Measurements from ENCODE around the gene RHOB. TPM values are rescaled to one million over a fixed set of nuclear protein-coding genes. Genes with fewer than 3 reads are reported as not detected.

The RHOB gene
- total and polyA plus RNA-seq, 4 donors, result 82.6 to 634 (median 160) TPM

DNA sequence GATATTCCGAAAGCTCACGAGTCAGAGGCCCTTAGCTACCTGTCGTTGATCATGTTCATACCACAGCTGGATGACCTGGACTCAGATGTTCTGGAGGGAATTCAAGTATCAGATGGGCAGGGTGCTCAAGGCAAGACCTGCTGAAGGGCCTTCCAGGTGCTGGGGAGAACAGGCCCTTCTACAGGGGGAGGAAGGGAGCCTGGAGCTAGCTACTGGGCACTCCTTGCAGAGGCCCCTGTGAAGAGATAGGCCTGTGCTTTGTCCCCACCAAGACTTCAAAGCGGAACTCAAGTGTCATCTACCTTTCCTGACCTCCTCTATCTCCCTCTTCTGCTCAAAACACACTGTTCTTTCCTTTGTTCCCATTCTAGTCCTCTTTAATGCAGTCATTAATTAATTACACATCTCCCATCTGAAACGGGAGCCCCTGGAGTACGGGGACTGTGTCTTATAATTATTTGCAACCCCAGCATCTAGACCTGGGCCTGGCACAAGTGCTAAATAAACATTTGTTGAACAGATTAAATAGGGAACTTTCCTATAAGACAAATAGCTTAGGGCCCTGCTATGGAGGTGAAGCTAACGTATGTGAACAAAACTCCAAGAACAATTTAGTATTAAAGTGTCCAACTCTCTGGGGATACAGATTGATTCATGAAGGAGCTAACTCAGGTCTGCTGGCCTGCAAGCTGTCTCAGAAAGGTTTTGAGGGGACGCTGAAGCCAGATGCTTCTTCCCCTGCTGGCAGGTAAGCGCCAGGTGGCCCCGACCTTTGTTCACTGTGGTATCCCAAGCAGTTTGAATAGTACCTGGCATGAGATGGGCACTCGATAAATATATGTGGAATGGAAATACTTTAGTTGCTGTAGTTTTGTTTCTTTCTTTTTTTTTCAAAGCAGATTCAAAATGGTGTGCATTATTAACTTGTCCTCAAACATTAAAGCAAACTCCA, 22.0 kb downstream of the RHOB start:
- no peak for DNase-seq (ENCODE audit: low spot score)
- TF ChIP-seq JUND (IDR thresholded peaks at IDR 0.05), result no peak
- TF ChIP-seq HNF4A (conservative IDR thresholded peaks at IDR 0.05), result peak in 1 of 2 donors; percentile 7
- no peak for TF ChIP-seq FOXA1 (IDR thresholded peaks at IDR 0.05)
- TF ChIP-seq SP1 (IDR thresholded peaks at IDR 0.05), result no peak
- no peak for TF ChIP-seq NR2F2 (IDR thresholded peaks at IDR 0.05)
- H3K27ac ChIP-seq (ENCODE audit: low read depth in 1 of 2, low read length in 2 of 2), result no peak overlapping the region
- no peak overlapping the region for H3K9ac ChIP-seq (ENCODE audit: low read depth in 1 of 2, low read length in 2 of 2)
- peaks cover 10 to 21% (median 14%) of the 10 kb centered on the region in 4 donors for H3K4me1 ChIP-seq (ENCODE audit: control insufficient read depth in 4 of 4, insufficient read depth in 4 of 4, low read length in 3 of 4)
- H3K36me3 ChIP-seq (ENCODE audit: control insufficient read depth in 4 of 4, insufficient read depth in 3 of 4, low read depth in 1 of 4, low read length in 3 of 4), result no peaks in the 10 kb centered on the region
- no peak overlapping the region for H3K4me3 ChIP-seq (ENCODE audit: low read depth in 1 of 3, low read length in 3 of 3)
- WGBS, result 72% methylated on average over 11 of the region's 11 CpGs
- H3K9me3 ChIP-seq (ENCODE audit: control insufficient read depth in 4 of 4, low read length in 3 of 4), result no peaks in the 10 kb centered on the region
- H3K27me3 ChIP-seq (ENCODE audit: control insufficient read depth in 4 of 4, insufficient read depth in 4 of 4, low read length in 3 of 4), result no peaks in the 10 kb centered on the region

DNA sequence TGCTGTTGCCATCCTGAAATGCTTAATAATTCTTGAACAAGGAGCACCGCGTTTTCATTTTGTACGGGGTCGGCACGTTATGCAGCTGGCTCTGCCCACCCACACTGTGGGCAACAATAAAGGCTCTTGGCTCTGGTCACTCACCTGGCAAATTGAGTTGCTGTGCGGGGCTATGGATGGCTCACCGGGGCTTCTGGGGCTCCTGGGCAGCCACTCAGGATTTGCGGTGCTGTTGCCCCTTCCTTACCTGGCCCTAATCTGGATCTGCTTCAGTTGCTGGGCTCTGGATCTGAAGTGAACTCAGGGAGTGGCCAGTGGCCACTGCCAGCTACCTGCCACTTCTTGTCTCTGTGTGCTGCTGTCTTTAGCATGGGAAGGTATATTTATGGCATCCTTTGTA, 22.7 kb downstream of the RHOB start:
- H3K9ac ChIP-seq (ENCODE audit: low read depth in 1 of 2, low read length in 2 of 2), result no peak overlapping the region
- H3K27ac ChIP-seq (ENCODE audit: low read depth in 1 of 2, low read length in 2 of 2), result no peak overlapping the region
- no peaks in the 10 kb centered on the region for H3K9me3 ChIP-seq (ENCODE audit: control insufficient read depth in 4 of 4, low read length in 3 of 4)
- WGBS, result 97% methylated on average over 8 of the region's 8 CpGs
- no peaks in the 10 kb centered on the region for H3K27me3 ChIP-seq (ENCODE audit: control insufficient read depth in 4 of 4, insufficient read depth in 4 of 4, low read length in 3 of 4)
- no peak for TF ChIP-seq TAF1 (conservative IDR thresholded peaks at IDR 0.05)
- TF ChIP-seq, protein P1, sequence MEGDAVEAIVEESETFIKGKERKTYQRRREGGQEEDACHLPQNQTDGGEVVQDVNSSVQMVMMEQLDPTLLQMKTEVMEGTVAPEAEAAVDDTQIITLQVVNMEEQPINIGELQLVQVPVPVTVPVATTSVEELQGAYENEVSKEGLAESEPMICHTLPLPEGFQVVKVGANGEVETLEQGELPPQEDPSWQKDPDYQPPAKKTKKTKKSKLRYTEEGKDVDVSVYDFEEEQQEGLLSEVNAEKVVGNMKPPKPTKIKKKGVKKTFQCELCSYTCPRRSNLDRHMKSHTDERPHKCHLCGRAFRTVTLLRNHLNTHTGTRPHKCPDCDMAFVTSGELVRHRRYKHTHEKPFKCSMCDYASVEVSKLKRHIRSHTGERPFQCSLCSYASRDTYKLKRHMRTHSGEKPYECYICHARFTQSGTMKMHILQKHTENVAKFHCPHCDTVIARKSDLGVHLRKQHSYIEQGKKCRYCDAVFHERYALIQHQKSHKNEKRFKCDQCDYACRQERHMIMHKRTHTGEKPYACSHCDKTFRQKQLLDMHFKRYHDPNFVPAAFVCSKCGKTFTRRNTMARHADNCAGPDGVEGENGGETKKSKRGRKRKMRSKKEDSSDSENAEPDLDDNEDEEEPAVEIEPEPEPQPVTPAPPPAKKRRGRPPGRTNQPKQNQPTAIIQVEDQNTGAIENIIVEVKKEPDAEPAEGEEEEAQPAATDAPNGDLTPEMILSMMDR (IDR thresholded peaks at IDR 0.05; ENCODE audit: low read depth, low read length, missing input control), result no peak
- no peak for TF ChIP-seq GABPA (IDR thresholded peaks at IDR 0.05 in 1 of 2, conservative IDR thresholded peaks at IDR 0.05 in 1 of 2)
- TF ChIP-seq HNF4G (IDR thresholded peaks at IDR 0.05), result no peak
- TF ChIP-seq, protein P2, sequence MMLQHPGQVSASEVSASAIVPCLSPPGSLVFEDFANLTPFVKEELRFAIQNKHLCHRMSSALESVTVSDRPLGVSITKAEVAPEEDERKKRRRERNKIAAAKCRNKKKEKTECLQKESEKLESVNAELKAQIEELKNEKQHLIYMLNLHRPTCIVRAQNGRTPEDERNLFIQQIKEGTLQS (IDR thresholded peaks at IDR 0.05), result no peak
- TF ChIP-seq YY1 (IDR thresholded peaks at IDR 0.05), result no peak
- no peak for TF ChIP-seq JUND (IDR thresholded peaks at IDR 0.05)
- TF ChIP-seq, protein P3, sequence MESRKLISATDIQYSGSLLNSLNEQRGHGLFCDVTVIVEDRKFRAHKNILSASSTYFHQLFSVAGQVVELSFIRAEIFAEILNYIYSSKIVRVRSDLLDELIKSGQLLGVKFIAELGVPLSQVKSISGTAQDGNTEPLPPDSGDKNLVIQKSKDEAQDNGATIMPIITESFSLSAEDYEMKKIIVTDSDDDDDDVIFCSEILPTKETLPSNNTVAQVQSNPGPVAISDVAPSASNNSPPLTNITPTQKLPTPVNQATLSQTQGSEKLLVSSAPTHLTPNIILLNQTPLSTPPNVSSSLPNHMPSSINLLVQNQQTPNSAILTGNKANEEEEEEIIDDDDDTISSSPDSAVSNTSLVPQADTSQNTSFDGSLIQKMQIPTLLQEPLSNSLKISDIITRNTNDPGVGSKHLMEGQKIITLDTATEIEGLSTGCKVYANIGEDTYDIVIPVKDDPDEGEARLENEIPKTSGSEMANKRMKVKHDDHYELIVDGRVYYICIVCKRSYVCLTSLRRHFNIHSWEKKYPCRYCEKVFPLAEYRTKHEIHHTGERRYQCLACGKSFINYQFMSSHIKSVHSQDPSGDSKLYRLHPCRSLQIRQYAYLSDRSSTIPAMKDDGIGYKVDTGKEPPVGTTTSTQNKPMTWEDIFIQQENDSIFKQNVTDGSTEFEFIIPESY (IDR thresholded peaks at IDR 0.05), result no peak
- TF ChIP-seq, protein P4, sequence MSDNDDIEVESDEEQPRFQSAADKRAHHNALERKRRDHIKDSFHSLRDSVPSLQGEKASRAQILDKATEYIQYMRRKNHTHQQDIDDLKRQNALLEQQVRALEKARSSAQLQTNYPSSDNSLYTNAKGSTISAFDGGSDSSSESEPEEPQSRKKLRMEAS (IDR thresholded peaks at IDR 0.05), result no peak
- no peak for TF ChIP-seq HNF4A (conservative IDR thresholded peaks at IDR 0.05)
- no peak for TF ChIP-seq RAD21 (IDR thresholded peaks at IDR 0.05)
- TF ChIP-seq RXRA (IDR thresholded peaks at IDR 0.05), result no peak
- TF ChIP-seq, protein P5, sequence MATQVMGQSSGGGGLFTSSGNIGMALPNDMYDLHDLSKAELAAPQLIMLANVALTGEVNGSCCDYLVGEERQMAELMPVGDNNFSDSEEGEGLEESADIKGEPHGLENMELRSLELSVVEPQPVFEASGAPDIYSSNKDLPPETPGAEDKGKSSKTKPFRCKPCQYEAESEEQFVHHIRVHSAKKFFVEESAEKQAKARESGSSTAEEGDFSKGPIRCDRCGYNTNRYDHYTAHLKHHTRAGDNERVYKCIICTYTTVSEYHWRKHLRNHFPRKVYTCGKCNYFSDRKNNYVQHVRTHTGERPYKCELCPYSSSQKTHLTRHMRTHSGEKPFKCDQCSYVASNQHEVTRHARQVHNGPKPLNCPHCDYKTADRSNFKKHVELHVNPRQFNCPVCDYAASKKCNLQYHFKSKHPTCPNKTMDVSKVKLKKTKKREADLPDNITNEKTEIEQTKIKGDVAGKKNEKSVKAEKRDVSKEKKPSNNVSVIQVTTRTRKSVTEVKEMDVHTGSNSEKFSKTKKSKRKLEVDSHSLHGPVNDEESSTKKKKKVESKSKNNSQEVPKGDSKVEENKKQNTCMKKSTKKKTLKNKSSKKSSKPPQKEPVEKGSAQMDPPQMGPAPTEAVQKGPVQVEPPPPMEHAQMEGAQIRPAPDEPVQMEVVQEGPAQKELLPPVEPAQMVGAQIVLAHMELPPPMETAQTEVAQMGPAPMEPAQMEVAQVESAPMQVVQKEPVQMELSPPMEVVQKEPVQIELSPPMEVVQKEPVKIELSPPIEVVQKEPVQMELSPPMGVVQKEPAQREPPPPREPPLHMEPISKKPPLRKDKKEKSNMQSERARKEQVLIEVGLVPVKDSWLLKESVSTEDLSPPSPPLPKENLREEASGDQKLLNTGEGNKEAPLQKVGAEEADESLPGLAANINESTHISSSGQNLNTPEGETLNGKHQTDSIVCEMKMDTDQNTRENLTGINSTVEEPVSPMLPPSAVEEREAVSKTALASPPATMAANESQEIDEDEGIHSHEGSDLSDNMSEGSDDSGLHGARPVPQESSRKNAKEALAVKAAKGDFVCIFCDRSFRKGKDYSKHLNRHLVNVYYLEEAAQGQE (IDR thresholded peaks at IDR 0.05), result no peak
- no peak for TF ChIP-seq FOXA2 (IDR thresholded peaks at IDR 0.05)
- no peak for DNase-seq (ENCODE audit: low spot score)
- no peak overlapping the region for H3K4me3 ChIP-seq (ENCODE audit: low read depth in 1 of 3, low read length in 3 of 3)
- H3K36me3 ChIP-seq (ENCODE audit: control insufficient read depth in 4 of 4, insufficient read depth in 3 of 4, low read depth in 1 of 4, low read length in 3 of 4), result no peaks in the 10 kb centered on the region
- peaks cover 16 to 28% (median 20%) of the 10 kb centered on the region in 4 donors for H3K4me1 ChIP-seq (ENCODE audit: control insufficient read depth in 4 of 4, insufficient read depth in 4 of 4, low read length in 3 of 4)

Data from liver (tissue), 9 donors.